Body of pancreas (tissue), 4 donors: Measurements from ENCODE around the gene ZKSCAN1. TPM values are rescaled to one million over a fixed set of nuclear protein-coding genes. Genes with fewer than 3 reads are reported as not detected.
A peak's percentile ranks its signal among the peaks of the same experiment; 100 is the strongest.

Experiments used
- ATAC-seq: fragments of 150-250 bp; one replicate; pipeline ENCODE4 v1.9.1; 2016
- DNase-seq, 4 donors: peaks; one replicate each; pipeline ENCODE4 v3.0.0-alpha.2; 2019
- H3K27ac ChIP-seq, 4 donors: fragments of 200-600 bp; sonication (generic); 1 replicate in 3 of 4; 2 replicates in 1 of 4; pipeline versions ENCODE4 v1.5.1 to v1.6.1; 2016 to 2019; ENCODE audit warnings: mild to moderate bottlenecking in 1 of 4, mixed read lengths in 1 of 4, moderate library complexity in 1 of 4
- H3K27me3 ChIP-seq, 2 donors: fragments of 200-600 bp; sonication (generic); one replicate each; pipeline ENCODE4 v1.6.0; 2016; ENCODE audit warnings: mild to moderate bottlenecking in 1 of 2
- H3K36me3 ChIP-seq, 2 donors: fragments of 200-600 bp; sonication (generic); replicated peaks in 1 of 2; 2 replicates each; pipeline ENCODE4 v1.5.1; 2016; ENCODE audit warnings: low read depth in 2 of 2; ENCODE audit not compliant: insufficient read depth in 1 of 2
- H3K4me1 ChIP-seq: fragments of 200-600 bp; sonication (generic); one replicate; pipeline ENCODE4 v1.6.0; 2016
- H3K4me3 ChIP-seq, 2 donors: fragments of 200-600 bp; sonication (generic); 1 replicate in 1 of 2; 2 replicates in 1 of 2; pipeline ENCODE4 v1.5.1; 2016 to 2019
- H3K9me3 ChIP-seq, 3 donors: fragments of 200-600 bp; sonication (generic); 1 replicate in 2 of 3; 2 replicates in 1 of 3; pipeline ENCODE4 v1.5.1; 2016
- POLR2A ChIP-seq, 3 donors: fragments of 450-650 bp; IDR thresholded peaks; one replicate each; pipeline ENCODE4 v1.6.1; 2016; ENCODE audit warnings: antibody characterized with exemption in 3 of 3, mild to moderate bottlenecking in 2 of 3
- WGBS, 2 donors: methylation state at CpG; one replicate each; pipeline ENCODE4 v1.1.5; 2017; 5-methylcytosine and 5-hydroxymethylcytosine counted together
- intact Hi-C: fragments of 100-400 bp; cut with DNase I; formaldehyde crosslinking; loops from one replicate; pipeline ENCODE4 v1.15.1; 2023
- total RNA-seq, 2 donors: library from RNA; depleted of rRNA; stranded (reverse); fragments of >200 nt; gene quantifications; one replicate each; pipeline ENCODE4 v1.1.0, GENCODE V29; 2016
- TF ChIP-seq, protein P1 (sequence below), 7 experiments: fragments of 450-650 bp in 4 of 7; fragments of 200-600 bp in 3 of 7; sonication (generic) in 3 of 7; IDR thresholded peaks; one replicate each; pipeline ENCODE4 v1.5.1; 2016 to 2019; ENCODE audit warnings: antibody characterized with exemption in 7 of 7

The ZKSCAN1 gene
- total RNA-seq, 2 donors from 2014 or later: 31.6 to 40.2 TPM

DNA sequence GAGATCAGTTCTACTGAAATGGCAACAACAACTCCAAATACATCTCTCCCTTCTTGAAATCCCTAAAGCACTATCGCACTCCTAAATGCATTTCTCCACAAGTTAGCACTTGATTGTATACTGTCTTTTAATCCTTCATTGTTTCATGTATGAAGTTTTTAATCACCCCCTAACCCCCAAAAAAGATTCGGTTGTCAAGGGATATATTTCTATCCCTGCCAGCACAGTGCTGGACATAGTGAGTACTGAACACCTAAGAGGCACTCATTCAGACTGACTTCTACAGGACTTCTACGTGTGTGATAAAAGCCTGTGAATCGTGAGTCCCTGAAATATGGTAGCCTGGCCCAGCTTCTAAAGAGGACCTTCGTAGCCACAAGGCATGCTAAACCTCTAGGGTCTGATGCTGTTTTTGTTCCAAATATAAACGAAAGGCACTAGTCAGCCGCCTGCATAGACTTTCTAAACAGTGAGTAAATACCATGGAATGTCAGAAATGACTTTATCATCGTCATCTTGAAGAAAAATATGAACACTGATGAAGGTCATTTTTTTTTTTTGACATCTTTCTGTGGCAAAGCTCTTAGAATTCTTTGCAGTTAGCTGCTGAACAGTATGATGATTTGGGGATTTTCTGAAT lies 19.6 kb downstream of the ZKSCAN1 start:
- peaks cover 8 to 33% of the 10 kb centered on the region in 2 donors for H3K36me3 ChIP-seq
- peak overlapping the region in 1 of 4 donors; percentile 55 for H3K27ac ChIP-seq
- TF ChIP-seq, protein P1, sequence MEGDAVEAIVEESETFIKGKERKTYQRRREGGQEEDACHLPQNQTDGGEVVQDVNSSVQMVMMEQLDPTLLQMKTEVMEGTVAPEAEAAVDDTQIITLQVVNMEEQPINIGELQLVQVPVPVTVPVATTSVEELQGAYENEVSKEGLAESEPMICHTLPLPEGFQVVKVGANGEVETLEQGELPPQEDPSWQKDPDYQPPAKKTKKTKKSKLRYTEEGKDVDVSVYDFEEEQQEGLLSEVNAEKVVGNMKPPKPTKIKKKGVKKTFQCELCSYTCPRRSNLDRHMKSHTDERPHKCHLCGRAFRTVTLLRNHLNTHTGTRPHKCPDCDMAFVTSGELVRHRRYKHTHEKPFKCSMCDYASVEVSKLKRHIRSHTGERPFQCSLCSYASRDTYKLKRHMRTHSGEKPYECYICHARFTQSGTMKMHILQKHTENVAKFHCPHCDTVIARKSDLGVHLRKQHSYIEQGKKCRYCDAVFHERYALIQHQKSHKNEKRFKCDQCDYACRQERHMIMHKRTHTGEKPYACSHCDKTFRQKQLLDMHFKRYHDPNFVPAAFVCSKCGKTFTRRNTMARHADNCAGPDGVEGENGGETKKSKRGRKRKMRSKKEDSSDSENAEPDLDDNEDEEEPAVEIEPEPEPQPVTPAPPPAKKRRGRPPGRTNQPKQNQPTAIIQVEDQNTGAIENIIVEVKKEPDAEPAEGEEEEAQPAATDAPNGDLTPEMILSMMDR (IDR thresholded peaks at IDR 0.05): no peak
- no peak for TF ChIP-seq POLR2A (IDR thresholded peaks at IDR 0.05)
- H3K4me1 ChIP-seq: peaks cover 31% of the 10 kb centered on the region
- WGBS, 2 donors: 61 to 66% methylated on average over 8 of the region's 8 CpGs
- ATAC-seq (no peak), DNase-seq (no peak)
- intact Hi-C loops: no loop called here
- H3K27me3 ChIP-seq: no peaks in the 10 kb centered on the region
- no peak overlapping the region for H3K4me3 ChIP-seq
- no peaks in the 10 kb centered on the region for H3K9me3 ChIP-seq

DNA sequence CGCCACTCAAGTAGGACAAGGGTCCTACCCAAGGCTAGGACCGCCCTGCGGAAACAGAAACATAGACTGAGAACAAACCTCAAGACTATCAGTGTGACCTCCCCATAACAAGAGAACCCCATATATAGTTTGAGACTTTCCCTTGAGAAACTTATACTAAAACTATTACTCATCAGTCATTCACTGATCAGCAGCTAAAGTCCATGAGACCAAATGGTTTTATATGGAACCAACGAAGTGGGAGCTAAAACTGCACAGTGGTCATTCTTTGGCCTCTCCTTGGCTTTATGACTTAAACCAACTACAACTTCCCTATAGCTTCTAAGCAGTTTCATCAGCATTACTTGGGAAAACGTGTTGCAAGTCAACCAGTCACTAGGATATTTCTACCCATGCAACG lies 20.5 kb downstream of the ZKSCAN1 start:
- Histone ChIP-seq H3K4me3 (no peak overlapping the region), H3K27ac (peak overlapping the region in 3 of 4 donors; percentile 32 to 55 (median 46)), H3K27me3 (no peaks in the 10 kb centered on the region), H3K36me3 (peaks cover 8 to 25% of the 10 kb centered on the region in 2 donors), H3K4me1 (peaks cover 31% of the 10 kb centered on the region), H3K9me3 (no peaks in the 10 kb centered on the region)
- WGBS, 2 donors: 79 to 91% methylated on average over 5 to 6 of the region's 6 CpGs
- TF ChIP-seq POLR2A (IDR thresholded peaks at IDR 0.05): no peak
- TF ChIP-seq, protein P1 (IDR thresholded peaks at IDR 0.05): no peak
- ATAC-seq: no peak
- DNase-seq: no peak
- intact Hi-C loops: no loop called here

DNA sequence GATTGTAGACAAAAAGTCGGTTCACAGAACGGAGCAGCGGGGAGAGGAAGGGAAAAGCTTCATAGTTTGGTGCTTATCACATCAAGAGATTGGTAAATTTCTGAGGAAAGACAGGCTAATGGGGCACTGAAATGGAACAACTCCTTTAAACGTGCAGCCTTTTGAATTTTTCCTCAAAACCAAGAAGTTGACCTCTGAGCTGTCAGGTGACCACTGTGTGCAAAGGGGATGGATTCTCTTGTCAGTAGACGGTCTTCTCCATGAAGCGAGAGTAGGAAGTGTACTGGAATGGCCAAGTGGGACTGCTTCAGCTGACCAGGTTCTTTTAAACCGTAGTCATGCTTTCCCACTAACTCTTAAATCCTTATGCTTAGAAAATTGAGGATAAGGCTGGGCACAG lies 22.9 kb downstream of the ZKSCAN1 start:
- Histone ChIP-seq H3K36me3 (peaks cover 8 to 19% of the 10 kb centered on the region in 2 donors), H3K4me3 (no peak overlapping the region), H3K4me1 (peaks cover 34% of the 10 kb centered on the region), H3K27ac (no peak overlapping the region), H3K27me3 (no peaks in the 10 kb centered on the region), H3K9me3 (no peaks in the 10 kb centered on the region)
- TF ChIP-seq, protein P1 (IDR thresholded peaks at IDR 0.05): no peak
- no peak for TF ChIP-seq POLR2A (IDR thresholded peaks at IDR 0.05)
- ATAC-seq (no peak), DNase-seq (no peak)
- 80 to 96% methylated on average over 7 of the region's 7 CpGs for WGBS, 2 donors
- intact Hi-C loops: no loop called here

DNA sequence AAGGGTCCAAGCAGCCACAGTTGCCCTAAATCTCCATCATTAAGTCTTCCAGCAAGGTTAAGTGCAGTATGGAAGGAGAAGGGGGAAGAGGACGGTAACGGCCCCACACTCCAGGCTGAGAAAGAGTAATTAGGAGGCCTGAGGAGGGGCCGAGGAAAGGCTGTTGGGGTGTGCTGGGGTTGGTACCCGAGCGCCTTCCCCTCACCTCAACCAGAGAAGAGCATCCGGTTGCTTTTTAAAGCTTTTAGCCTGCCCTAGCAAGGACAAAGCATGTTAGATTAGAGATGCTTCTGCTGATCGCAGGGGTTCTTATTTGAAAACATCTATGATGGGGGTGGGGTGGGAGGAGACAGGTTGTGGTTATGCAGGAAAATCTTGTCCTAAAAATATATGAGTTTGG lies 25.2 kb downstream of the ZKSCAN1 start:
- Histone ChIP-seq H3K4me3 (no peak overlapping the region), H3K36me3 (peaks cover 0 to 1% of the 10 kb centered on the region in 2 donors), H3K27ac (no peak overlapping the region), H3K27me3 (no peaks in the 10 kb centered on the region), H3K4me1 (peaks cover 27% of the 10 kb centered on the region), H3K9me3 (no peaks in the 10 kb centered on the region)
- no peak for ATAC-seq
- TF ChIP-seq POLR2A (IDR thresholded peaks at IDR 0.05): no peak
- TF ChIP-seq, protein P1 (IDR thresholded peaks at IDR 0.05): no peak
- no peak for DNase-seq
- intact Hi-C loops: no loop called here
- WGBS, 2 donors: 83 to 89% methylated on average over 7 of the region's 7 CpGs

DNA sequence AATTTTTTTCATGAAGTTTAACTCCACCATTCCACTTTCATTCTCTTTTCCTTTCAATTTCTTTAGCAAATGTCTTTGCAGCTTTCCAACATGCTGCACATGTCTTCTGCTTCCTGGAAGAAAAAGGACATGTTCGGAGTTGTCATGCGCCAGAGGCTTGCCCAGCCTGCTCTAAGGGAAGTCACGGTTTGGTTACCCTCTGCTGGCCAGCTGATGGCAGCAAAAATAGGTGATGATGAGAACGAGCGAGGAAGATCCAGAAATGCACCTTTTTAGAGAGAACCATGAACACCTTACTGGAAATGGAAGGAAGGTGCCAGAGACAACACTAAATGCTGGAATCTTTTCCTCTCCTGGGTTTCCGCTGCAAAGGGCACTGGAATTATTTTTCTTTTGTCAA lies 29.3 kb downstream of the ZKSCAN1 start:
- peaks cover 11% of the 10 kb centered on the region for H3K4me1 ChIP-seq
- 36 to 47% methylated on average over 6 of the region's 6 CpGs for WGBS, 2 donors
- no peak overlapping the region for H3K4me3 ChIP-seq
- no peak overlapping the region for H3K27ac ChIP-seq
- ATAC-seq (peak; percentile 30), DNase-seq (peak; percentile 35 to 70 (median 52))
- no peaks in the 10 kb centered on the region for H3K9me3 ChIP-seq
- intact Hi-C loops: no loop called here
- no peaks in the 10 kb centered on the region for H3K27me3 ChIP-seq
- TF ChIP-seq POLR2A (IDR thresholded peaks at IDR 0.05): no peak
- TF ChIP-seq, protein P1 (IDR thresholded peaks at IDR 0.05): peak in 5 of 7 experiments; percentile 21 to 57 (median 39)
- H3K36me3 ChIP-seq: no peaks in the 10 kb centered on the region
